B cell (primary cell): ENCODE results near the gene SWSAP1. TPM values are rescaled to one million over a fixed set of nuclear protein-coding genes. Genes with fewer than 3 reads are reported as not detected.
"Not testable (repeated sequence)": the region's sequence is repeated elsewhere in the genome, so short reads cannot be mapped to it uniquely, and the experiment has no call there.

Experiments used
- ATAC-seq: fragments of 200-7000 bp; cut with Tn5 transposase; one replicate; pipeline ENCODE4 v1.10.0; 2021; ENCODE audit warnings: low read depth, mild to moderate bottlenecking, moderate number of reproducible peaks, moderate library complexity
- CTCF ChIA-PET: fragments of 350-600 bp; sonication (Branson Sonifier 250); formaldehyde crosslinking; loops from one replicate; lab custom pipeline; 2021; ENCODE audit warnings: antibody characterized with exemption, inconsistent platforms; lab: Charles Lee
- POLR2A ChIA-PET: fragments of 350-600 bp; sonication (Branson Sonifier 250); formaldehyde crosslinking; loops from one replicate; lab custom pipeline; 2021; ENCODE audit warnings: antibody characterized with exemption; lab: Charles Lee
- DNase-seq: peaks from one replicate; pipeline ENCODE4 v3.0.0; 2013
- H2AFZ ChIP-seq: 2 replicates; pipeline ENCODE4 v1.6.1; 2012; ENCODE audit warnings: mild to moderate bottlenecking, low read depth, low read length; ENCODE audit not compliant: insufficient read depth, poor library complexity, severe bottlenecking
- H3K27ac ChIP-seq, 2 donors: 1 replicate in 1 of 2; 2 replicates in 1 of 2; pipeline ENCODE4 v1.5.1; 2012 to 2013; ENCODE audit warnings: low read length in 2 of 2, mild to moderate bottlenecking in 2 of 2, moderate library complexity in 1 of 2
- H3K27me3 ChIP-seq, 4 experiments: fragments of 200-600 bp in 1 of 4; sonication (generic) in 1 of 4; replicated peaks in 1 of 4; 1 replicate in 2 of 4; 2 replicates in 2 of 4; pipeline versions ENCODE4 v1.6.1 to v1.7.0; 2013 to 2016; ENCODE audit warnings: low read length in 3 of 4, mild to moderate bottlenecking in 2 of 4, mixed read lengths in 1 of 4, moderate library complexity in 1 of 4; ENCODE audit not compliant: insufficient read depth in 4 of 4, control insufficient read depth in 3 of 4; ENCODE audit errors: control extremely low read depth in 1 of 4
- H3K36me3 ChIP-seq, 2 experiments: replicated peaks in 1 of 2; 1 replicate in 1 of 2; 2 replicates in 1 of 2; pipeline versions ENCODE4 v1.6.1 to v1.7.1; 2013; ENCODE audit warnings: low read length in 1 of 2; ENCODE audit not compliant: insufficient read depth in 2 of 2, control insufficient read depth in 1 of 2; ENCODE audit errors: control extremely low read depth in 1 of 2, extremely low read depth in 1 of 2
- H3K4me1 ChIP-seq, 2 donors: fragments of 200-600 bp in 1 of 2; sonication (generic) in 1 of 2; 1 replicate in 1 of 2; 2 replicates in 1 of 2; pipeline versions ENCODE4 v1.5.1 to v1.6.1; 2013 to 2017; ENCODE audit warnings: low read length in 2 of 2; ENCODE audit not compliant: control insufficient read depth in 2 of 2, insufficient read depth in 2 of 2
- H3K4me2 ChIP-seq: replicated peaks from 2 replicates; pipeline ENCODE3; 2012; ENCODE audit warnings: mild to moderate bottlenecking, low read depth, low read length; ENCODE audit not compliant: poor library complexity, severe bottlenecking
- H3K4me3 ChIP-seq, 5 experiments: fragments of 200-600 bp in 1 of 5; sonication (generic) in 1 of 5; 1 replicate in 3 of 5; 2 replicates in 2 of 5; pipeline versions ENCODE4 v1.5.1 to v1.7.0; 2011 to 2016; ENCODE audit warnings: low read length in 4 of 5, mild to moderate bottlenecking in 4 of 5, low read depth in 2 of 5, control low read depth in 1 of 5, moderate library complexity in 1 of 5; ENCODE audit not compliant: insufficient read depth in 1 of 5; ENCODE audit errors: control extremely low read depth in 1 of 5, extremely low read depth in 1 of 5
- H3K79me2 ChIP-seq: fragments of 200-600 bp; sonication (generic); one replicate; pipeline ENCODE4 v1.6.0; 2016; ENCODE audit warnings: low read length; ENCODE audit not compliant: control insufficient read depth, insufficient read depth
- H3K9ac ChIP-seq: fragments of 200-600 bp; sonication (generic); 2 replicates; pipeline ENCODE4 v1.6.1; 2017; ENCODE audit warnings: mild to moderate bottlenecking, low read length, moderate library complexity
- H3K9me3 ChIP-seq, 3 donors: one replicate each; pipeline versions ENCODE4 v1.6.1 to v1.7.1; 2013; ENCODE audit warnings: low read length in 2 of 3; ENCODE audit not compliant: control insufficient read depth in 2 of 3, insufficient read depth in 1 of 3; ENCODE audit errors: control extremely low read depth in 1 of 3
- H4K20me1 ChIP-seq: 2 replicates; pipeline ENCODE4 v1.6.0; 2012; ENCODE audit warnings: mild to moderate bottlenecking, low read length; ENCODE audit not compliant: insufficient read depth, control insufficient read depth, poor library complexity, severe bottlenecking
- H3K27ac Mint-ChIP-seq: one replicate; pipeline ENCODE4 v1.8.0; 2021; ENCODE audit warnings: mixed read lengths
- H3K27me3 Mint-ChIP-seq: one replicate; pipeline ENCODE4 v1.8.0; 2021; ENCODE audit warnings: mixed read lengths
- H3K4me1 Mint-ChIP-seq: one replicate; pipeline ENCODE4 v1.8.0; 2021; ENCODE audit warnings: mixed read lengths
- H3K4me3 Mint-ChIP-seq: one replicate; pipeline ENCODE4 v1.8.0; 2021; ENCODE audit warnings: mixed read lengths
- H3K9me3 Mint-ChIP-seq: one replicate; pipeline ENCODE4 v1.8.0; 2022; ENCODE audit warnings: mixed read lengths; ENCODE audit not compliant: insufficient read depth
- EZH2 ChIP-seq: IDR thresholded peaks from 2 replicates; pipeline ENCODE4 v1.6.1; 2012; ENCODE audit warnings: borderline replicate concordance, low read depth, mild to moderate bottlenecking, moderate library complexity, low read length; ENCODE audit not compliant: insufficient read depth, poor library complexity, severe bottlenecking
- WGBS: methylation state at CpG from one replicate; pipeline ENCODE4 v1.1.5; 2013; ENCODE audit warnings: missing lambda C conversion rate; ENCODE audit not compliant: insufficient coverage; 5-methylcytosine and 5-hydroxymethylcytosine counted together
- intact Hi-C: fragments of 100-400 bp; cut with micrococcal nuclease; formaldehyde crosslinking; loops from one replicate; pipeline ENCODE4 v1.10.0; 2022
- polyA plus RNA-seq: library from polyadenylated mRNA; depleted of rRNA; stranded (reverse); fragments of >200 nt; gene quantifications from 2 replicates; pipeline ENCODE4 v1.2.3, GENCODE V29; 2012
- total RNA-seq, 2 donors: library from RNA; stranded (reverse); fragments of 120-200 nt in 1 of 2; gene quantifications; 1 replicate in 1 of 2; 2 replicates in 1 of 2; pipeline versions ENCODE4 v1.2.3 to v1.2.4, GENCODE V29; 2013 to 2022
- TF ChIP-seq, protein P1 (sequence below): fragments of 200-600 bp; IDR thresholded peaks from one replicate; pipeline ENCODE4 v1.8.0; 2022; ENCODE audit warnings: antibody characterized with exemption, mild to moderate bottlenecking

The SWSAP1 gene
- total and polyA plus RNA-seq, 2 donors (not counting 1 experiment from before 2014, with no cell fraction given) = 5.0 to 7.6 TPM

DNA sequence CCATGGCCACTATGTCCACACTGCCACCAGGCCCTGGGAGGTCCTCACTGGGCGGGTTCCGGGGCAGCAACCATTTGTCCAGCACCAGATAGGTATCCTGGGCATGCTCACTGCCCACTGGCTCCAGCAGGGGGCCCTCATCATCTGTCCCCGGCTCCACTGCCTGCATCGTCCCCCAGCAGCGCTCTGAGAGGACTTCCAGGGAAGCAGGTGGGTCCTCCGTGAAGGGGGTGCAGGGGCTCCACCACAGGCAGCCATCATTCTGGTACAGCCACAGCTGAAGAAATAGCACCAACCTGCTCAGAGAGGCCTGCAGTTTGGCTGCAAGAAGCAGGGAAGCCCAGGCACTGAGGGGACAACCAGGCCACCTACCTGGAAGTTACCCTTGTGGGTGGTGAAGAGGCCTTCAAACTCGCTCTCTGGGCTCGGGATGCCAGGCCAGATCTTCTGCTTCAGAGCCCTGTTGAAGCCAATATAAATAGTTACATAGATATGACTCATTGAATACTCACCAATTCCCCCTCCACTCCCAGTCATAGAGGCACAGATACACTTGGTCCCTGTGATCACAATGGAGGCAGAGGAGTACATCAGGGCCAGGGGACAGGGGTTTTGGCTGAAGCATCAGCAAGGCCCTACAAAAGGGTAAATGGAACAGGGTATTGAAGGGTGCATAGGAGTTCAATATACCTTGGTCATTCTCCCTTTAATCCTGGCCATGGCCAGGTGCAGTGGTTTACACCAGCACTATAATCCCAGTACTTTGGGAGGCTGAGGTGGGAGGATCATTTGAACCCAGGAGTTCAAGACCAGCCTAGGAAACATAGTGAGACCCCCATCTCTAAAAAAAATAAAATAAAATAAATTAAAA lies 4.1 kb downstream of the SWSAP1 start:
- ATAC-seq (no peak), DNase-seq (peak; percentile 44)
- peaks cover 16% of the 10 kb centered on the region for H3K79me2 ChIP-seq
- ChIA-PET POLR2A (no interaction called here), CTCF (interaction anchor here (1.3 to 4.6 kb wide), 5 partner anchors 10 to 104 kb away, joined by 4 to 41 read pairs (median 23); partner anchors contain the start of gene RGL3)
- H3K9ac ChIP-seq = no peak overlapping the region
- H3K9me3 ChIP-seq = peaks cover 0 to 11% (median 0%) of the 10 kb centered on the region in 3 donors
- peaks cover 39% of the 10 kb centered on the region for H3K4me1 Mint-ChIP-seq
- intact Hi-C loops = loop anchor here (10.0 kb wide), 1 partner anchor 1564 kb away; the partner anchor contains the start of gene FBXL12
- peaks cover 0 to 6% (median 2%) of the 10 kb centered on the region in 4 experiments for H3K27me3 ChIP-seq
- H3K4me3 Mint-ChIP-seq = no peak overlapping the region
- H3K4me1 ChIP-seq = peaks cover 52 to 64% of the 10 kb centered on the region in 2 donors
- H3K9me3 Mint-ChIP-seq = no peaks in the 10 kb centered on the region
- WGBS = 67% methylated on average over 6 of the region's 8 CpGs
- no peak overlapping the region for H3K27ac ChIP-seq
- no peaks in the 10 kb centered on the region for H3K36me3 ChIP-seq
- TF ChIP-seq EZH2 = no peak
- TF ChIP-seq, protein P1, sequence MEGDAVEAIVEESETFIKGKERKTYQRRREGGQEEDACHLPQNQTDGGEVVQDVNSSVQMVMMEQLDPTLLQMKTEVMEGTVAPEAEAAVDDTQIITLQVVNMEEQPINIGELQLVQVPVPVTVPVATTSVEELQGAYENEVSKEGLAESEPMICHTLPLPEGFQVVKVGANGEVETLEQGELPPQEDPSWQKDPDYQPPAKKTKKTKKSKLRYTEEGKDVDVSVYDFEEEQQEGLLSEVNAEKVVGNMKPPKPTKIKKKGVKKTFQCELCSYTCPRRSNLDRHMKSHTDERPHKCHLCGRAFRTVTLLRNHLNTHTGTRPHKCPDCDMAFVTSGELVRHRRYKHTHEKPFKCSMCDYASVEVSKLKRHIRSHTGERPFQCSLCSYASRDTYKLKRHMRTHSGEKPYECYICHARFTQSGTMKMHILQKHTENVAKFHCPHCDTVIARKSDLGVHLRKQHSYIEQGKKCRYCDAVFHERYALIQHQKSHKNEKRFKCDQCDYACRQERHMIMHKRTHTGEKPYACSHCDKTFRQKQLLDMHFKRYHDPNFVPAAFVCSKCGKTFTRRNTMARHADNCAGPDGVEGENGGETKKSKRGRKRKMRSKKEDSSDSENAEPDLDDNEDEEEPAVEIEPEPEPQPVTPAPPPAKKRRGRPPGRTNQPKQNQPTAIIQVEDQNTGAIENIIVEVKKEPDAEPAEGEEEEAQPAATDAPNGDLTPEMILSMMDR = peak; percentile 30
- no peaks in the 10 kb centered on the region for H4K20me1 ChIP-seq
- H3K4me2 ChIP-seq = no peak overlapping the region
- no peak overlapping the region for H3K27ac Mint-ChIP-seq
- H3K27me3 Mint-ChIP-seq = no peaks in the 10 kb centered on the region
- H3K4me3 ChIP-seq = no peak overlapping the region
- no peak overlapping the region for H2AFZ ChIP-seq

DNA sequence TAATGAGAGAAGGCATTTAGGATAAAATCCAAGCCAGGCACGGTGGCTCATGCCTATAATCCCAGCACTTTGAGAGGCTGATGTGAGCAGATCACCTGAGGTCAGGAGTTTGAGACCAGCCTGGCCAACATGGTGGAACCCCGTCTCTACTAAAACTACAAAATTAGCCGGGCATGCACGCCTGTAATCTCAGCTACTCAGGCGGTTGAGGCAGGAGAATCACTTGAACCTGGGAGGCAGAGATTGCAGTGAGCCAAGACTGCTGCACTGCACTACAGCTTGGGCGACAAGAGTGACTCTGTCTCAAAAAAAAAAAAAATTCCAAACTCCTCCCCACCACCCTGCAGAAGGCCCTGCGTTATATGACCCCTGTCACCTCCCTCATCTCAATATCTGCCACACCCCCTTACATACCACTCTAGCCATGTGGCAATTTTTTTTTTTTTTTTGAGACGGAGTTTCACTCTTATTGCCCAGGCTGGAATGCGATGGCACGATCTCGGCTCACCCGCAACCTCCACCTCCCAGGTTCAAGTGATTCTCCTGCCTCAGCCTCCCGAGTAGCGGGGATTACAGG lies 4.9 kb downstream of the SWSAP1 start:
- intact Hi-C loops = loop anchor here (10.0 kb wide), 1 partner anchor 1565 kb away; the partner anchor contains the start of gene FBXL12
- ATAC-seq, H4K20me1 ChIP-seq, DNase-seq, H3K4me3 ChIP-seq, H3K9me3 Mint-ChIP-seq, H3K36me3 ChIP-seq, H3K4me3 Mint-ChIP-seq, H3K4me2 ChIP-seq, H3K27me3 ChIP-seq, POLR2A ChIA-PET, H2AFZ ChIP-seq, H3K9ac ChIP-seq, H3K27me3 Mint-ChIP-seq, H3K27ac ChIP-seq: not testable (repeated sequence)
- peaks cover 16% of the 10 kb centered on the region for H3K79me2 ChIP-seq
- peaks cover 0 to 11% (median 0%) of the 10 kb centered on the region in 3 donors for H3K9me3 ChIP-seq
- H3K4me1 Mint-ChIP-seq = peaks cover 43% of the 10 kb centered on the region
- CTCF ChIA-PET = interaction anchor here (1.0 to 4.0 kb wide), 7 partner anchors 31 to 103 kb away, joined by 3 to 41 read pairs (median 17); partner anchors contain the start of genes RAB3D and RGL3
- peaks cover 52 to 64% of the 10 kb centered on the region in 2 donors for H3K4me1 ChIP-seq
- 100% methylated on average over 4 of the region's 14 CpGs for WGBS
- H3K27ac Mint-ChIP-seq = peak overlapping the region; percentile 3
